Lung (tissue), 12 donors: Measurements from ENCODE around the gene ASB15. TPM values are rescaled to one million over a fixed set of nuclear protein-coding genes. Genes with fewer than 3 reads are reported as not detected.

ENCODE experiments used
- ATAC-seq: fragments of 200-7000 bp; cut with Tn5 transposase; one replicate; pipeline ENCODE4 v1.9.1; 2020; ENCODE audit warnings: moderate number of reproducible peaks; ENCODE audit not compliant: insufficient read depth, low FRiP score
- DNase-seq, 3 donors: peaks; one replicate each; pipeline ENCODE4 v3.0.0-alpha.2; 2013 to 2017
- H3K27ac ChIP-seq, 2 donors: one replicate each; pipeline ENCODE4 v1.5.1; 2013; ENCODE audit warnings: mild to moderate bottlenecking in 2 of 2, moderate library complexity in 2 of 2, control low read depth in 1 of 2, inconsistent platforms in 1 of 2, low read depth in 1 of 2, low read length in 1 of 2
- H3K27me3 ChIP-seq, 3 donors: one replicate each; pipeline ENCODE4 v1.5.1; 2013; ENCODE audit warnings: low read length in 2 of 3; ENCODE audit not compliant: control insufficient read depth in 3 of 3, insufficient read depth in 3 of 3
- H3K36me3 ChIP-seq, 4 donors: one replicate each; pipeline ENCODE4 v1.5.1; 2013; ENCODE audit warnings: low read length in 4 of 4, mild to moderate bottlenecking in 1 of 4, moderate library complexity in 1 of 4; ENCODE audit not compliant: control insufficient read depth in 4 of 4, insufficient read depth in 4 of 4
- H3K4me1 ChIP-seq, 5 donors: one replicate each; pipeline ENCODE4 v1.5.1; 2013; ENCODE audit warnings: low read length in 5 of 5, mild to moderate bottlenecking in 2 of 5, moderate library complexity in 1 of 5; ENCODE audit not compliant: control insufficient read depth in 5 of 5, insufficient read depth in 5 of 5
- H3K4me3 ChIP-seq: one replicate; pipeline ENCODE4 v1.5.1; 2013; ENCODE audit warnings: mild to moderate bottlenecking, control low read depth, moderate library complexity
- H3K9ac ChIP-seq, 2 donors: one replicate each; pipeline ENCODE4 v1.5.1; 2013; ENCODE audit warnings: low read length in 2 of 2, control low read depth in 1 of 2; ENCODE audit not compliant: insufficient read depth in 1 of 2
- H3K9me3 ChIP-seq, 4 donors: one replicate each; pipeline ENCODE4 v1.5.1; 2013; ENCODE audit warnings: low read length in 3 of 4, mild to moderate bottlenecking in 1 of 4, moderate library complexity in 1 of 4; ENCODE audit not compliant: control insufficient read depth in 4 of 4, insufficient read depth in 3 of 4
- WGBS, 2 donors: extraction: QIAGEN DNeasy Blood & Tissue Kit; methylation state at CpG; one replicate each; pipeline ENCODE4 v1.1.7; 2013; 5-methylcytosine and 5-hydroxymethylcytosine counted together
- polyA plus RNA-seq, 2 donors: library from polyadenylated mRNA; stranded (reverse); fragments of 200-250 nt; gene quantifications; one replicate each; pipeline ENCODE4 v1.2.1, GENCODE V29; 2013
- total RNA-seq, 2 donors: library from RNA; depleted of rRNA in 1 of 2; stranded (reverse); fragments of >200 nt in 1 of 2; gene quantifications; one replicate each; pipeline ENCODE4 v1.2.1, GENCODE V29; 2014 to 2021
- TF ChIP-seq, protein P1 (sequence below): IDR thresholded peaks from 2 replicates; pipeline ENCODE4 v1.5.1; 2012; ENCODE audit warnings: mild to moderate bottlenecking; ENCODE audit errors: control extremely low read depth, extremely low read depth
- donor health status: control.
- donor health status: control.
- donor health status: Bipolar disorder and iron deficiency.
- donor health status: healthy.
- donor health status: DM: yes; HTN: yes; CAD: no.

The ASB15 gene
- total and polyA plus RNA-seq, 4 donors, result not detected

DNA sequence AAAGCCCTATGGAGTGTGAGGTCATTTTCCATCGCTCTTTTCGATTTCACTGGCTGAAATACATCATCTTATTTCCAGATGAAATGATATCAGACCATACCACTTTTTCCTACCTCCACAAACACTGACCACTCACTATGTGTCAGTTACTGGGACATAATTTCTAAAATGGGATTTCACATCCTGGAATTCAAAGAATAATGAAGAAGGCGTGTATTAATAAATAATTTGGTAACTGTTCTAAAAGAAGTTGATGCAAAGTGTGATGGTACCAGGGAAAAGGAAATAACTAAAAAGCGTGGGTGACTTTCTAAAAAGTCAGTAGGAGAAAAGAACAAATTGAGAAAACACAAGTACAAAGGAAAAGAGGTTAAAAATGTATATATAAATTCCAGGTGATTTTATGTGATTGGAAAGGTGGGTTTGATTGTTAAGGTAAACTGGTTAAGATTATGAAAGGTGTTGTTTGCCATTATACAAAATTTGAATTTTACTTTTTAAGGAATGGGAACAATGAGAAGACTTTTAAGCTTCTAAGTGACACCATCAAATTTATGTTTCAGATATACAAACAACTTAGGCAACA is 43.2 kb upstream of the ASB15 start:
- no peak for ATAC-seq

DNA sequence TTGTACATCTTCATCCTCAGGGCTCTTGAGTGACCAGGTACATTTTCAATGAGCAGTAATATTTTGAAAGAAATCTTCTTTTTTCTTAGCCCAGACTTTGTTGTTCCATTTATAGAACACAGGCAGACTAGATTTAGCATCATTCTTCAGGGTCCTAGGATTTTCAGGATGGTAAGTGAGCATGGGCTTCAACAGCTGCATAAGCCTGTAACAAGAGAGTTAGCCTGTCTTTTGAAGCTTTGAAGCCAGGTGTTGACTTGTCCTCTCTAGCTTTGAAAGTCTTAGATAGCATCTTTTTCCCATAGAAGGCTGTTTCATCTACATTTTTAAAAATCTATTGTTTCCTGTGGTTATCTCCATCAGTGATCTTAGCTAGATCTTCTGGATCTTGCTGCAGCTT is 39.5 kb upstream of the ASB15 start:
- no peak for DNase-seq
- no peak for ATAC-seq
- Histone ChIP-seq H3K9me3 (no peaks in the 10 kb centered on the region), H3K27me3 (no peaks in the 10 kb centered on the region), H3K4me1 (peaks cover 0 to 3% (median 0%) of the 10 kb centered on the region in 5 donors), H3K27ac (no peak overlapping the region), H3K4me3 (no peak overlapping the region), H3K36me3 (no peaks in the 10 kb centered on the region), H3K9ac (no peak overlapping the region)
- TF ChIP-seq, protein P1, sequence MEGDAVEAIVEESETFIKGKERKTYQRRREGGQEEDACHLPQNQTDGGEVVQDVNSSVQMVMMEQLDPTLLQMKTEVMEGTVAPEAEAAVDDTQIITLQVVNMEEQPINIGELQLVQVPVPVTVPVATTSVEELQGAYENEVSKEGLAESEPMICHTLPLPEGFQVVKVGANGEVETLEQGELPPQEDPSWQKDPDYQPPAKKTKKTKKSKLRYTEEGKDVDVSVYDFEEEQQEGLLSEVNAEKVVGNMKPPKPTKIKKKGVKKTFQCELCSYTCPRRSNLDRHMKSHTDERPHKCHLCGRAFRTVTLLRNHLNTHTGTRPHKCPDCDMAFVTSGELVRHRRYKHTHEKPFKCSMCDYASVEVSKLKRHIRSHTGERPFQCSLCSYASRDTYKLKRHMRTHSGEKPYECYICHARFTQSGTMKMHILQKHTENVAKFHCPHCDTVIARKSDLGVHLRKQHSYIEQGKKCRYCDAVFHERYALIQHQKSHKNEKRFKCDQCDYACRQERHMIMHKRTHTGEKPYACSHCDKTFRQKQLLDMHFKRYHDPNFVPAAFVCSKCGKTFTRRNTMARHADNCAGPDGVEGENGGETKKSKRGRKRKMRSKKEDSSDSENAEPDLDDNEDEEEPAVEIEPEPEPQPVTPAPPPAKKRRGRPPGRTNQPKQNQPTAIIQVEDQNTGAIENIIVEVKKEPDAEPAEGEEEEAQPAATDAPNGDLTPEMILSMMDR, result no peak

More for the DNA sequence above, 43.2 kb upstream of the ASB15 start:
- Histone ChIP-seq H3K36me3 (peaks cover 0 to 10% (median 0%) of the 10 kb centered on the region in 4 donors), H3K9me3 (no peaks in the 10 kb centered on the region), H3K4me3 (no peak overlapping the region), H3K27ac (peak overlapping the region; percentile 89 to 95), H3K4me1 (peaks cover 0 to 16% (median 6%) of the 10 kb centered on the region in 5 donors), H3K27me3 (no peaks in the 10 kb centered on the region), H3K9ac (peak overlapping the region in 1 of 2 donors; percentile 86)
- TF ChIP-seq, protein P1, result no peak
- DNase-seq, result no peak
- 60 to 66% methylated on average over 4 of the region's 4 CpGs for WGBS, 2 donors

DNA sequence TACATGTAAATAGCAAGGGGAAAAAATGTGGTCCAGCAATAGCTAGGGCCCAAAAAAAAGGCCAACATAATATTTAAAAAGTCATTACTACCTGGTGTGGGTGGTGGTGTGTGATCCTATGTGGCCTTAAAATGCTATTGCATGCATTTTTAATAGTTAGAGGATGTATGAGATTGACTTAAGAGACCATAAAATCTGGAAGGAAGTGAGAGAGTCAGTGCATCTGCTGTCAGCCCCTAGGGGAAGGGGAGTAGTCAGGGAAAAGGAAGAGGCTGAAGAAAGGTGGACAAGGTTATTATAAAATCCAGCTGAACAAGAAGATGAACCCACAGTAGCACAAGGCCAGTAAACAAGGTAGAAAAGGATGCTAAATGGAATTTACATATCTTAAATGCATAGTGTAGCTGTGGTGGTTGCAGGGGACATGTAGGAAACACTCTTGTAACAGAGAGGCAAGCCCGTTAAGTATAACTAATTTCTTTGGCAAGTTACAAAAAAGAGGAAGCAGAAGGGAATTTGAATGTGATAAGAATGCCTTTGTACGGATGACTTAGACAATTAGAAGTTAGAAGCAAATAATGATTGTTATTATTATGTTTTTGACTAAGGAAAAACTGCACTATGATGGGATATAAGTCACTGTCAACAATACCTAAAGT is 32.1 kb upstream of the ASB15 start:
- TF ChIP-seq, protein P1, result no peak
- Histone ChIP-seq H3K27ac (no peak overlapping the region), H3K4me1 (no peaks in the 10 kb centered on the region), H3K36me3 (no peaks in the 10 kb centered on the region), H3K9ac (no peak overlapping the region), H3K9me3 (no peaks in the 10 kb centered on the region), H3K27me3 (no peaks in the 10 kb centered on the region), H3K4me3 (no peak overlapping the region)
- WGBS, 2 donors, result 8 to 27% methylated on average over 2 of the region's 2 CpGs
- DNase-seq (no peak), ATAC-seq (no peak)
